Measurements from ENCODE around the gene ADAM10. TPM values are rescaled to one million over a fixed set of nuclear protein-coding genes. Genes with fewer than 3 reads are reported as not detected.
A peak's percentile ranks its signal among the peaks of the same experiment; 100 is the strongest.

Gene ADAM10
- total RNA-seq, 1 donor from 2014 or later = 287 TPM

DNA sequence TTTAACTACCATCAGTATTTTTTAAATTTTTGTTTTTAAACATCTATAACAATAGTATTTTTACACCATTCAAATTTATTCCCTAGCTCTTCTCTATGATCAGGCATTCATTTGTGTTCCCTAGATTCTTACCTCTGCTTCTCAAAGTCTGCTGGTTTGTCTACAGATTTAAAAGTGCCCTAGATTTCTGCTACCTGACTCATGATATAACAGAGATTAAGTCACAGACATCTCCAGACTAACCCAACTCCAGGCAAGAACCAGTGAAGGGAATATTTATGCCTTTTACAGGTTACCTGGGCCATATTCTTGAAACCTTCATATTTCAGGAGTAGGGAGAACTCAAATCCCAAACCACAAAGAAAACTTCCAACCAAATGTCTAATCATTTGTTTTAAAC lies 38.8 kb downstream of the ADAM10 start:
- Mint-ChIP-seq H3K9me3 (ENCODE audit: unreplicated experiment) (no peaks in the 10 kb centered on the region), H3K4me1 (ENCODE audit: unreplicated experiment) (no peaks in the 10 kb centered on the region), H3K4me3 (ENCODE audit: unreplicated experiment) (no peak overlapping the region), H3K27ac (ENCODE audit: unreplicated experiment) (no peak overlapping the region), H3K36me3 (ENCODE audit: low read depth, unreplicated experiment) (peaks cover 13% of the 10 kb centered on the region), H3K27me3 (ENCODE audit: unreplicated experiment) (peaks cover 1% of the 10 kb centered on the region)
- TF ChIP-seq, protein P1, sequence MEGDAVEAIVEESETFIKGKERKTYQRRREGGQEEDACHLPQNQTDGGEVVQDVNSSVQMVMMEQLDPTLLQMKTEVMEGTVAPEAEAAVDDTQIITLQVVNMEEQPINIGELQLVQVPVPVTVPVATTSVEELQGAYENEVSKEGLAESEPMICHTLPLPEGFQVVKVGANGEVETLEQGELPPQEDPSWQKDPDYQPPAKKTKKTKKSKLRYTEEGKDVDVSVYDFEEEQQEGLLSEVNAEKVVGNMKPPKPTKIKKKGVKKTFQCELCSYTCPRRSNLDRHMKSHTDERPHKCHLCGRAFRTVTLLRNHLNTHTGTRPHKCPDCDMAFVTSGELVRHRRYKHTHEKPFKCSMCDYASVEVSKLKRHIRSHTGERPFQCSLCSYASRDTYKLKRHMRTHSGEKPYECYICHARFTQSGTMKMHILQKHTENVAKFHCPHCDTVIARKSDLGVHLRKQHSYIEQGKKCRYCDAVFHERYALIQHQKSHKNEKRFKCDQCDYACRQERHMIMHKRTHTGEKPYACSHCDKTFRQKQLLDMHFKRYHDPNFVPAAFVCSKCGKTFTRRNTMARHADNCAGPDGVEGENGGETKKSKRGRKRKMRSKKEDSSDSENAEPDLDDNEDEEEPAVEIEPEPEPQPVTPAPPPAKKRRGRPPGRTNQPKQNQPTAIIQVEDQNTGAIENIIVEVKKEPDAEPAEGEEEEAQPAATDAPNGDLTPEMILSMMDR (IDR thresholded peaks at IDR 0.05; ENCODE audit: unreplicated experiment) = no peak
- no peak for DNase-seq (ENCODE audit: low spot score)

DNA sequence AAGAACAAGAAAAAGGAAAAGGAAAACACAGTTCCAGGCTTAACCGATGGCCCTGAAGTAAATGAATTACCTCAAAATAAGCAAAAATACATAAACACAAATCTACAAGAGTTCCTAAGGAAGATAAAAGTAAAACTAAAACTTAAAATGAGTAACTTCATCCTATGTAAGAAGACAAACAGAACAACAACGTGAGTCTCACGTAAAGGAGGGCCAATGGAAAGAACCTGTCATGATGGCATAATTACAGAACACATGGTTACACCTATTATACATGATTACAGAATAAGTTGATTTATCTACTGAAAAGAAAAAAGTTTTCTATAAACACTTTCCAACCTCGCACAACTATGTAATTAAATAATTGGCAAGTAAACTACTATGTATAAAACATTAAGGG lies 42.1 kb downstream of the ADAM10 start:
- TF ChIP-seq, protein P1 (IDR thresholded peaks at IDR 0.05; ENCODE audit: unreplicated experiment) = no peak
- H3K27me3 Mint-ChIP-seq (ENCODE audit: unreplicated experiment) = peaks cover 1% of the 10 kb centered on the region
- H3K27ac Mint-ChIP-seq (ENCODE audit: unreplicated experiment) = peak overlapping the region; percentile 36

DNA sequence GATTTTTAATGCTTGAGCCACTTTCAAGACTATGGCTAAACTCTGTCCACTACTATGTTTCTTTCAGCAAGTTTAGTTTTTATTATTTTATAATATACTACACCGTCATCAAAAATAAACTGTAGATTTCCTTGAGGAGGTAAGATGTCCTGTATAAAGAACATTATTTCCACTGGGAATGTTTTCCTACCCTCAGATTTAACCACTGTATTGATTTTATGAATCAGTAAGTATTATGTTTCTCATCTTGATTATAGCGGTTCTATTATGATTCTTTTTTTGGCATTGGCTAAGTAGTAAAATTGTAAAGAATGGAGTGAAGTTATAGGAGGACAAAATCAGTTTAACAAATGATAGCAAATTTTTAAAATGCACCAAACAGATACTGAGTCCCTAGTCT lies 44.4 kb downstream of the ADAM10 start:
- TF ChIP-seq, protein P1 (IDR thresholded peaks at IDR 0.05; ENCODE audit: unreplicated experiment) = no peak
- Mint-ChIP-seq H3K36me3 (ENCODE audit: low read depth, unreplicated experiment) (peaks cover 14% of the 10 kb centered on the region), H3K27ac (ENCODE audit: unreplicated experiment) (no peak overlapping the region), H3K4me1 (ENCODE audit: unreplicated experiment) (peaks cover 4% of the 10 kb centered on the region), H3K9me3 (ENCODE audit: unreplicated experiment) (no peaks in the 10 kb centered on the region), H3K4me3 (ENCODE audit: unreplicated experiment) (no peak overlapping the region), H3K27me3 (ENCODE audit: unreplicated experiment) (peaks cover 1% of the 10 kb centered on the region)
- DNase-seq (ENCODE audit: low spot score) = no peak

More for the DNA sequence above, 42.1 kb downstream of the ADAM10 start:
- Mint-ChIP-seq H3K36me3 (ENCODE audit: low read depth, unreplicated experiment) (peaks cover 7% of the 10 kb centered on the region), H3K9me3 (ENCODE audit: unreplicated experiment) (no peaks in the 10 kb centered on the region), H3K4me1 (ENCODE audit: unreplicated experiment) (peaks cover 4% of the 10 kb centered on the region), H3K4me3 (ENCODE audit: unreplicated experiment) (no peak overlapping the region)
- no peak for DNase-seq (ENCODE audit: low spot score)

DNA sequence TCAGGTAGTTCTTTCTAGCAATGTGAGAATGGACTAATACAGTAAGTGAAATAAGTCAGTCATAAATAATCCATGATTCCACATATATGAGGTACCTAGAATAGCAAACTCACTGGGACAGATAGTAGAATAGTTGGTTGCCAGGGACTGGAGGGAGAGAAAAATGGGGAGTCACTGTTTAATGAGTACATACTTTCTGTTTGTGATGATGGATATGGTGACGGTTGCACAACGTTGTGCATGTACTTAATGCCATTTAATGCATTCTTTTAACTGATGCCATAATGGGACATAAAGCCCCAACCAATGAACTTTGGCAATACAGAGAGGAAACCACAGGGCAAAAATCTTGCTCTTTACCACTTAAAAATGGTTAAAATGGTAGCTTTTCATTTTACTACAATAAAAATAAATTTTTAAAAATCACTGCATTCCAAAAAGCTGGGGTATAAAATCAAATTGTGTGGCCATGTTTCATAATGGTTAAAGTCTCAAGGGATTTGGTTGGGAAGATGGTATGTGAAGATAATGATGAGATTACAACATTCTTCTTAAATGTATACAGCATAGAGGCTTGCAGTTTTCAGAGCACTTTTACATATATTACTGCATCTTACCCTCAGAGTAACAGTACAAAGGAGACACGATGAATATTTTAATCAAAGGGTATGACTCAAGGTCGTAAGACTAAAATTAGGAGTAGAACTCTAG lies 45.2 kb downstream of the ADAM10 start:
- DNase-seq (ENCODE audit: low spot score) = no peak
- Mint-ChIP-seq H3K4me3 (ENCODE audit: unreplicated experiment) (no peak overlapping the region), H3K27ac (ENCODE audit: unreplicated experiment) (no peak overlapping the region), H3K9me3 (ENCODE audit: unreplicated experiment) (no peaks in the 10 kb centered on the region), H3K36me3 (ENCODE audit: low read depth, unreplicated experiment) (peaks cover 14% of the 10 kb centered on the region), H3K27me3 (ENCODE audit: unreplicated experiment) (peaks cover 1% of the 10 kb centered on the region), H3K4me1 (ENCODE audit: unreplicated experiment) (peaks cover 4% of the 10 kb centered on the region)
- TF ChIP-seq, protein P1 (IDR thresholded peaks at IDR 0.05; ENCODE audit: unreplicated experiment) = no peak

DNA sequence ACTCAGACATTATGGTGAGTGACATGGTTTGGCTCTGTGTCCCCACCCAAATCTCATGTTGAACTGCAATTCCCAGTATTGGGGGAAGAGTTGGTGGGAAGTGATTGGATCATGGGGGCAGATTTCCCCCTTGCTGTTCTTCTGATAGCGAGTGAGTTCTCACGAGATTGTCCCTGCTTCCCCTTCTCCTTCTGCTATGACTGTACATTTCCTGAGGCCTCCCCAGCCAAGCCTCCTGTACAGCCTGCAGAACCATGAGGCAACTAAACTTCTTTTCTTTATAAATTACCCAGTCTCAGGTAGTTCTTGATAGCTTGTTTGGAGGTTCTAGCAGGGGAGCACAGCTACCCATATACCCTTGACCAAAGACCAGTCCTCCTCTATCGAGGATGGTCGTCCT lies 45.9 kb downstream of the ADAM10 start:
- Mint-ChIP-seq H3K4me3 (ENCODE audit: unreplicated experiment) (no peak overlapping the region), H3K9me3 (ENCODE audit: unreplicated experiment) (no peaks in the 10 kb centered on the region), H3K36me3 (ENCODE audit: low read depth, unreplicated experiment) (peaks cover 20% of the 10 kb centered on the region), H3K4me1 (ENCODE audit: unreplicated experiment) (peaks cover 4% of the 10 kb centered on the region), H3K27me3 (ENCODE audit: unreplicated experiment) (no peaks in the 10 kb centered on the region), H3K27ac (ENCODE audit: unreplicated experiment) (no peak overlapping the region)
- no peak for DNase-seq (ENCODE audit: low spot score)
- TF ChIP-seq, protein P1 (IDR thresholded peaks at IDR 0.05; ENCODE audit: unreplicated experiment) = no peak

Data from endothelial cell (in vitro differentiated cells).